SU-DHL-6 (cell line): ENCODE measurements around the gene BHLHE41.
A peak's percentile ranks its signal among the peaks of the same experiment; 100 is the strongest.

Experiments used
- EZH2phosphoT487 ChIP-seq: fragments of 200-600 bp; sonication (generic), shearing (Covaris generic); conservative IDR thresholded peaks from 2 replicates; pipeline ENCODE4 v1.6.1; 2018; ENCODE audit warnings: mild to moderate bottlenecking, antibody characterized with exemption, low read length, moderate library complexity, mixed read lengths
- TF ChIP-seq, protein P1 (sequence below): fragments of 200-600 bp; sonication (generic); IDR thresholded peaks from one replicate; pipeline ENCODE4 v1.5.1; 2017; ENCODE audit warnings: antibody characterized with exemption, mild to moderate bottlenecking, low read length, moderate library complexity; ENCODE audit not compliant: insufficient read depth, poor library complexity, severe bottlenecking

DNA sequence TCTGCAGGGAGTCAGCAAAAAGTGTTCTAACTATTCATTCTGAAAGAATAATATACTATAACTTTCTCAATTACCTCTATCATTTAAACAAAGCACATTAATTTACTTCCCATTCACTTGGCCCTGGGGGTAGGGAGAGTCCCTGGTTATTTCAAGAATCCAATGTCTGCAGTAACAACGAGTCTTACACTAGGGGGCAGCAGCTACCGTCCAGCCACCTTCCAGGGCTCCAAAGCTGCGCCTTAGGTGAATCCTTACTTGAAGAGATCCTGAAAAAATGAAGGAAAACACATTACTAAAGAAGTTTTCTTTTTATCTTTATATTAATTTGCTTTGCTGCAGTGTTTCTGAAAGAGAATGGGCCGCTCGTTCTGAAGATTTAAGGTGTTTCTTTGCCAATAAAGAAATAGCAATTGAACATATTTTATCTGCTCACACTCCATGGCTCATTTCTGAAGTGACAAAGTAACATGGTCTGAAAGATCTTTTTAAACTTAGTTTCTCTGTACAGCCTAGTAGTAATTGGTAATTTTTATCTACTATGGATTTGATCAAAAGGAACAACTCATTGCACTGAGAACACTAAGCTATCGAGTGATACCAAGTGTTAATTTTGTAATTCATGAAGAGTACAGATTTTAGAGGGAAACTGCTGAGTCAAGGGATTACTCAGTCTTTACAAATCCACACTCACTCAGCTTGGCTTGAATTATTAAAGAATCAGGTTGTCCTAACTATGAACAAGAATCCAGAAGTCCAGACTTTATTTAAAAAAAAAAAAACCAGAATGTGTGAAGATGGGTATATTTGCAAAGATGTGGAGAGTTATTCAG is 27.6 kb downstream of the BHLHE41 start:
- TF ChIP-seq EZH2phosphoT487 = no peak
- TF ChIP-seq, protein P1, sequence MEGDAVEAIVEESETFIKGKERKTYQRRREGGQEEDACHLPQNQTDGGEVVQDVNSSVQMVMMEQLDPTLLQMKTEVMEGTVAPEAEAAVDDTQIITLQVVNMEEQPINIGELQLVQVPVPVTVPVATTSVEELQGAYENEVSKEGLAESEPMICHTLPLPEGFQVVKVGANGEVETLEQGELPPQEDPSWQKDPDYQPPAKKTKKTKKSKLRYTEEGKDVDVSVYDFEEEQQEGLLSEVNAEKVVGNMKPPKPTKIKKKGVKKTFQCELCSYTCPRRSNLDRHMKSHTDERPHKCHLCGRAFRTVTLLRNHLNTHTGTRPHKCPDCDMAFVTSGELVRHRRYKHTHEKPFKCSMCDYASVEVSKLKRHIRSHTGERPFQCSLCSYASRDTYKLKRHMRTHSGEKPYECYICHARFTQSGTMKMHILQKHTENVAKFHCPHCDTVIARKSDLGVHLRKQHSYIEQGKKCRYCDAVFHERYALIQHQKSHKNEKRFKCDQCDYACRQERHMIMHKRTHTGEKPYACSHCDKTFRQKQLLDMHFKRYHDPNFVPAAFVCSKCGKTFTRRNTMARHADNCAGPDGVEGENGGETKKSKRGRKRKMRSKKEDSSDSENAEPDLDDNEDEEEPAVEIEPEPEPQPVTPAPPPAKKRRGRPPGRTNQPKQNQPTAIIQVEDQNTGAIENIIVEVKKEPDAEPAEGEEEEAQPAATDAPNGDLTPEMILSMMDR = peak; percentile 88
